Activated CD4-positive, alpha-beta T cell treated with anti-CD3 and anti-CD28 coated beads, Interleukin-2, Interleukin-6, amounts not matched to agents 100 ng/mL and 50 ng/mL, durations not matched to agents 16 hours and 8 hours (primary cell): Measurements from ENCODE around the gene PCMT1.
"Not testable (repeated sequence)": the region's sequence is repeated elsewhere in the genome, so short reads cannot be mapped to it uniquely, and the experiment has no call there.

Experiments used
- DNase-seq: peaks from one replicate; pipeline ENCODE4 v3.0.0-alpha.2; 2020

The PCMT1 gene

GRCh38 chr6:149751239-149751638 lies 1.7 kb downstream of the PCMT1 start:
- DNase-seq, result no peak

- not testable (repeated sequence) for DNase-seq
Observed at GRCh38 chr6:149751920-149752319, 2.4 kb downstream of the PCMT1 start.

DNA sequence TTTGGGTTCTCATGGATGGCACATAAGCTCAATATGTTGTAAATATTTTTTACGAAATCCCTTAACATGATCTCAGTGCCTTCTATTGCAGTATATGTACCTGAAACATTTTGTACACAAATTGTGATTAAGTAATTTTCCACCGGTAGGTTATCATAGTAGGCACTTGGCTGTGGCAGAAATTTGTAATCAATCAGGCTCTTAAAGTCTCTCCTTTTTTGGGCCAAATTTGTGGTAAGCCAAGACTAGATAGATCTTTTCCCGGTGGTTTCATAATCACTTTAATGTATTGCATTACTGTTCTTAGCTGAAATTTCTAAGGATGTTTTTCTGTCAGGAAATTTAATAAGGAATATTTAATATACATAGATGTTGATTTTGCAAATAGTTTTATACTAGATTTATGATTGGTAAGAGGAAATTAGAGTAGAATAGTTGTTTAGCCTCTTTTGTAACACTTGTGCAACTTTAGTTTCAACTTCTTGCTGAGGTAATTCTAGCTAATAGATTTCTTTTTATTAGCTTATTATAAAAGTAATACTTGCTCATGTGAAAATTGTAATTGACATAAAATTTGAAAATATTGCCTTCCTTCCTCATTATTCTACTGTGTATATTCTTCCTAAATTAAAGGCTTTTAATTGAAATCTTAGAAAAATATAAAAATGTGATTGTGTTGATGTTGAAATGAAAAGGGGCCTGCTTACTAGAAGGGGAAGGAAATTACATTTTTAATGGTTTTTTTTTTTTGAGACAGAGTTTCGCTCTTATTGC lies 3.2 kb downstream of the PCMT1 start:
- no peak for DNase-seq

- not testable (repeated sequence) for DNase-seq
Observed at GRCh38 chr6:149753374-149753637, 3.8 kb downstream of the PCMT1 start.

GRCh38 chr6:149754548-149754947 lies 5.0 kb downstream of the PCMT1 start:
- no peak for DNase-seq

DNA sequence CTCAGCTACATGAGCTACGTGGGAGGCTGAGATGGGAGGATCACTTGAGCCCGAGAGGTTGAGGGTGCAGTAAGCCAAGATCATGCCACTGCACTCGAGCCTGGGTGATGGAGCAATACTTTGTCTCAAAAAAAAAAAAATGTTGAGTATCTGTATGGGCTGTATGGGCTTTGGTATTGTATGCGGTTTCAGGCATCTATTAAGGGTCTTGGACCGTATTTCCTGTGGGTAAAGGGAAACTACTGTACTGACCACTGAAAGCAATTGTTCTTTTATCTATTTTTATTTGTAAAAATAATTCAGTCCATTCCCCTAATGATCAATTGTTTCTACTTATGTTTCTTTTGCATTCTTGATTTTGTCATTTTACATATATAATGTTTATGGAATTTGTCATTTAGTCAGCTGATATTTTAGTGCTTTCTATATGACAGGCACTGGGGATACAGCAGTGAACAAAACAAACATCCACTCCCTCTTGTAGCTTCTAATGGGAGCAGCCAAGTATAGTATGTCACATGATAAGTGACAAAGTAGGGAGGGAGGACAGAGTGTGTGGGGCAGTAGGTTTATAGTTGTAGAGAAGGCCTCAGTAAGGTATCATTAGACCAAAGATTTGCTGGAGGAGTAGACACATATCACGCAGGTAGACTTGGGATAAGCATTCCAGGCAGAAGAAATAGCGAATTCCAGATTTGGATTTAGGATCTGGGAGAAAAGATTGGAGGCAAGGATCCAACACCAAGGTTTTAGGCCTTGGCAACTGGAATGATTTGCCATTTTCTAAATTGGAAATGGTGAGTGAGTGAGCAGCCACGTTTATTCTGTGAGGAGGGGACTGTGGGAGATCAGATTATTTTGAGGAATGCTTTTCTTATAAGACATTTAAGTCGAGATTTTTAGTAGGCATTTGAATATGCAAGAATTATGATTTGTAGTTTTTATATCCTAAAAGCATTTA lies 6.0 kb downstream of the PCMT1 start:
- no peak for DNase-seq

- DNase-seq, result no peak
Observed at GRCh38 chr6:149756261-149756636, 6.7 kb downstream of the PCMT1 start.

GRCh38 chr6:149761438-149761837 lies 11.9 kb downstream of the PCMT1 start:
- no peak for DNase-seq

DNA sequence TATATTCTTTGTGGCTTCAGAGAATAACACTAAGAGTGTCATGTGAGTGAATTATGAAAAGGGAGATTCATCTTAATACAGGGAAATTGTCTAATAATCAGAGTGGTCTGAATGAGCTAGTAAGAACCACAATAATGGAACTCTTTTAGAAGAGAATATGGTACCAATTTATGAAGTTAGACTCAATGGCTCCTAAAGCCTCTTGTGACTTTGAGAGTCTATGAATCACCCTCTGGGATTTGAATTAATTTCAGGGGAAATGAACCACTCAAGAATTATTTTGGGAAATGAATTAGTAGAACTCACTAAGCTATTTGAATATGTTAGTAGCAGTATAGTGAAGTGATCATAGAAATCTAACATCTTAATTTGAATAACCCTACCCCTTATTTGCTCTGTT lies 14.3 kb downstream of the PCMT1 start:
- no peak for DNase-seq

GRCh38 chr6:149766156-149766769 lies 16.7 kb downstream of the PCMT1 start:
- DNase-seq, result no peak

GRCh38 chr6:149769676-149770075 lies 20.1 kb downstream of the PCMT1 start:
- no peak for DNase-seq

DNA sequence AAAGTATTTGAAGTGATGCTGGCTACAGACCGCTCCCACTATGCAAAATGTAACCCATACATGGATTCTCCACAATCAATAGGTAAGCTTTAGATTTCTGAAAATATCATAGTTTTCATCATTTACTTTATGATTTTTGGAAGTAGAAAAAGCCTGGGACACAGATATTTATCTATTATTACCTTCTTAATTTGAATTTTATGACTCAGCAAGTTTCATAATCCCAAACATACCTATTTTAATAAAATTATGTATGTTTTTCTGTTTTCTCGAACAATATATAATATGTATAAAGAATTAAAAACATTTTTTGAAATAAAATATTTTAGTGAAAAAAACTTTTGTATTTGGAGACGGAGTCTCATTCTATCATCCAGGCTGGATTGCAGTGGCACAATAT lies 21.6 kb downstream of the PCMT1 start:
- no peak for DNase-seq

GRCh38 chr6:149771925-149772324 lies 22.4 kb downstream of the PCMT1 start:
- no peak for DNase-seq

- no peak for DNase-seq
Observed at GRCh38 chr6:149777624-149778023, 28.1 kb downstream of the PCMT1 start.

DNA sequence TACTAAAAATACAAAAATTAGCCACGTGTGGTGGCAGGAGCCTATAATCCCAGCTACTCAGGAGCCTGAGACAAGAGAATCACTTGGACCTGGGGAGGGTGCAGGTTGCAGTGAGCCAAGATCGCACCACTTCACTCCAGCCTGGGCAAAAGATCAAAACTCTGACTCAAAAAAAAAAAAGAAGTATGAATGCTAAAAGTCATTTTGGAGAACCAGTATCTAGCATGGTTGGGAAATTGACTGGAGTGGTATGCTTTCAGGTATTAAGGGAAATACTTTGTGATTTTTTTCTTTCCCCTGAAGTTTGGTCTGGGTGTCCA lies 30.1 kb downstream of the PCMT1 start:
- no peak for DNase-seq

- DNase-seq, result no peak
Observed at GRCh38 chr6:149781715-149782114, 32.2 kb downstream of the PCMT1 start.

GRCh38 chr6:149782337-149782736 lies 32.8 kb downstream of the PCMT1 start:
- DNase-seq, result no peak

DNA sequence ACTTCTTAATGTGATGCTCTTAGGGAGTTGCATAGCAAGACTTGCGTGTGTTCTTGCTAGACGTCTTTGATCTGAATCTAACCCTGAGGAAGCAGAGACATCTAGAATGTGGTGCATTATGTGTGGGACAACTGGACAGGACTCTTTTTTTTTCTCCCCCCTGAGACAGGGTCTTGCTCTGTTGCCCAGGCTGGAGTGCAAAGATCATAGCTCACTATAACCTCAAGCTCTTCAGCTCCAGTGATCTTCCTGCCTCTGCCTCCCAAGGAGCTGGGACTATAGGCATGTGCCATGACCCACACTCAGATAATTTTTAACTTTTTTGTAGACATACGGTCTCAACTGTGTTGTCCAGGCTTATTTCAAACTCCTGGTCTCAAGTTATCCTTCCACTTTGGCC lies 34.0 kb downstream of the PCMT1 start:
- no peak for DNase-seq

- peak; percentile 15 for DNase-seq
Observed at GRCh38 chr6:149806127-149806526, 56.6 kb downstream of the PCMT1 start.

DNA sequence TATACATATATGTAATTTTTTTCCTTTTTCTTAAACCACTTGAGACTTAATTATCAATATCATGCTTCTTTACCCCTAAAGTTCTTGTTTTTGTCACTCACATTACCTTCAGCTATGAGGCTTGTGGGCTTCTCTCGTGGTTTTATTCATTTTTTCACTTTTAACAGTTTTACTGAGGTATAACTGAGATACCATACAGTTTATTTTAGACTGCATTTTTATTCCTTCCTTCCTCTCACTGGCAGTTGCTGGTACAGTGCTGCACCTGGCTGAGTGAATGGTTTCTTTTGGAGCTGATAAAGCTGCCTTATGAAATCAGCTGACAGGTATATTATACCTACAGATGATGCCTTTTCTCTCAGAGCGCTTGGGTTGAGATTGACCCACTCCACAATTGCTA lies 60.3 kb downstream of the PCMT1 start:
- DNase-seq, result no peak

GRCh38 chr6:149813351-149813750 lies 63.8 kb downstream of the PCMT1 start:
- DNase-seq, result no peak

DNA sequence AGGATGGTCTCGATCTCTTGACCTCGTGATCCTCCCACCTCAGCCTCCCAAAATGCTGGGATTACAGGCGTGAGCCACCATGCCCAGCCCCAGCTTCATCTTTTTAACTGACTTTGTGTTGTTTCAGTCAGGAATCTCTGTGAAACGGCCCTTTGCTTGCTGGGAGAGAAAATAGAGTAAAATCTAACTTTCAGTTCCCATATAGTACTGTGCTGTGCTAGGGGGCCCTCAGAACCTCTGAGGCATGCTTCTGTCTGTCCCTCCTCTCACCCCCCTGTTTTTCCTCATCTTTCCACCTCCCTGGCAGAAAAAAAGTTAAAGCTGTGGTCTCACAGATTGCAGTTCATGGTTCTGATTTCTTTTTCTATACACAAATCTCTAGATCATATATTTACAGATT lies 66.2 kb downstream of the PCMT1 start:
- DNase-seq, result no peak

GRCh38 chr6:149820506-149820905 lies 71.0 kb downstream of the PCMT1 start:
- no peak for DNase-seq

DNA sequence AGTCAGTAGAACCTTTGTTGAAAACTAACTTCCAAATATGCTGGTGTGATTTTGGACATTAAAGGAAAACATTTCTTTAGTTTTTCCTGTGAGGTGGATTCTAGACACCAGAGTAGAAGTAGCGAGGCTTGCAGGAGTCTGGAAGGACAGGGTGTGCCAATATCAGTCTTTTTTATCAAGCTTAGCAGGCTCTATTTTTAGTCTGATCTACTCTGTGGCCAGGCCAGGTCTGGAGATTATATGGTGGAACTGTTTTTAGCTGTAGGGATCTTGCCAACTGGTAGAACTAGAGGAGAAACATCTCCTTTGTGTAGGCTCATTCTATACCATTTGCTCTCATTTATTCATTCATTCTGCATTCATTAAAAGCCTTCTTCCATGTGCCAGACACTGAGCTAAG lies 72.0 kb downstream of the PCMT1 start:
- no peak for DNase-seq
